HG02623 (cell line): ENCODE data around the gene EGFLAM.

Experiments used
- ATAC-seq: cut with Tn5 transposase; IDR thresholded peaks from one replicate; pipeline ENCODE4 v1.9.1; 2021; ENCODE audit warnings: moderate library complexity; ENCODE audit not compliant: unreplicated experiment

EGFLAM gene

DNA sequence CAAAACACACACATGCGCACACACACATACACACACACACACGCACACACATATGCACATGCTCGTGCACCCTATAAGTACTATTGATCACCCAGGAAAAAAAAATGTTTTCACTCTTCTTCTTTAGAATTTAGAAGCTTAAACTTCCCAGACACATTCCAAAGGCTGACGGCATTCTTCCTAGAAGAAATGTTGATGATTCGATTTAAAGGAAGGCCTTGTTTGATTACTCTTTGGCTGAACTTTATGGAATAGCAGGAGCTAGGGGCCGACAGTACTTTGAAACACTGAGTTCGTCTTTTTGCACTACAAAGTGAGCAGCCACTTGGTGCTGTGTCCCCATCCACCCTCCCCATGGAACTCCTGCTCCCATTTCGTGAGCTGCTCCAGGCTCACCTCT lies 113.2 kb downstream of the EGFLAM start:
- no peak for ATAC-seq

DNA sequence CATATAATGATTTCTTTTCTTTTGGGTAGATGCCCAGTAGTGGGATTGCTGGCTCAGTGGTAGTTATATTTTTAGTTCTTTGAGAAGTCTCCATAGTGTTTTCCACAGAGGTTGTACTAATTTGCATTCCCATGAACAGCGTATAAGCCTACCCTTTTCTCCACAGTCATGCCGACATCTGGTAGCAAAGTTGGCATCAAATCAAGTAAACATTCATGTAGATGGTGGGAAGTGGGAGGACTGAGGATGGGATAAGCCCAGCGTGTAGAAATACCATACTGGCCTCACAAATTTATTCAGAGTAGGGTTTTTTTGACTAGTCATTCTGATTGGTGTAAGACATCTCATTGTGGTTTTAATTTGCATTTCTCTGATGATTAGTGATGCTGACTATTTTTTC lies 115.4 kb downstream of the EGFLAM start:
- ATAC-seq = no peak

- ATAC-seq = no peak
Observed at GRCh38 chr5:38375423-38375822, 117.1 kb downstream of the EGFLAM start.

GRCh38 chr5:38376404-38376803 lies 118.0 kb downstream of the EGFLAM start:
- no peak for ATAC-seq

- ATAC-seq = no peak
Observed at GRCh38 chr5:38378579-38378978, 120.2 kb downstream of the EGFLAM start.

- ATAC-seq = no peak
Observed at GRCh38 chr5:38379350-38379937, 121.1 kb downstream of the EGFLAM start.

DNA sequence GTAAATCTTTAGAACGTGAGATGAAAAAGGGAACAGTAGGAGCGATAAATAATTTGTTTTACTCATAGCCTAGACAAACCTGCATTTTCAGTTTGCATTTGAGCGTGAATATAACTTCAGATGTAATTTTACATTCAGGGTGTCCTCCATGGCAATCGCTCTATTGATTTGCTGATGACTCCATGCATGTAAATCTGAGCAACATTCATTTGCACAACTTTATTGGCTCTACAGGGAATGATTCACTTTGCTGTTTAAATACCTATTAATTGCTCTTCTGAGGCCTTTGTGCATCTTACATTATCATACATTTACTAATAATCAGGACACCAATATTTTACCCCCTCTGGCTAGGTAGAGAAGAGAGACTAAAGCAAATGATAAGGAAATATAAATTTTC lies 122.2 kb downstream of the EGFLAM start:
- no peak for ATAC-seq

GRCh38 chr5:38381361-38381760 lies 123.0 kb downstream of the EGFLAM start:
- ATAC-seq = no peak

GRCh38 chr5:38382898-38383297 lies 124.5 kb downstream of the EGFLAM start:
- ATAC-seq = peak; percentile 98

GRCh38 chr5:38383701-38384100 lies 125.3 kb downstream of the EGFLAM start:
- ATAC-seq = no peak

- ATAC-seq = no peak
Observed at GRCh38 chr5:38384396-38384795, 126.0 kb downstream of the EGFLAM start.

DNA sequence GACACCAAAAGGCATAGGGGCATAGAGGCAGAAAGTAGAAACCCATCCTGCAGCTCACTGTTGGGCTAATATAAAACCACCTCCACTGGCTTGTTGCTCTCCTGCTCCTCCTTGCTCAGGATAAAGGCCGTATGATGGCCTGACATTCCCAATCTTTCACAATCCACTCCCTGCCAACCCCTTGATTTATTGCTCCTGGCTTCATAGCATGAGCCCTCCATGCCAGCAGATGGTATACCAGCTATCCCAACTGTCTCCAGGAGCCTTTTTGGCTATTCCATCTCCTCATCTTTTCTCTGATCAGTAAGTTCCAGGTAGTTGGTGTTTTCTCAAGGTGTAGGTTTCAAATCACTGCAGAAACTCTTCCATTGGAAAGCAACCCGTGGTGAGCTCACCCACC lies 128.8 kb downstream of the EGFLAM start:
- no peak for ATAC-seq

- ATAC-seq = no peak
Observed at GRCh38 chr5:38393636-38394035, 135.3 kb downstream of the EGFLAM start.

GRCh38 chr5:38396766-38397165 lies 138.4 kb downstream of the EGFLAM start:
- no peak for ATAC-seq

GRCh38 chr5:38400365-38400764 lies 142.0 kb downstream of the EGFLAM start:
- no peak for ATAC-seq

DNA sequence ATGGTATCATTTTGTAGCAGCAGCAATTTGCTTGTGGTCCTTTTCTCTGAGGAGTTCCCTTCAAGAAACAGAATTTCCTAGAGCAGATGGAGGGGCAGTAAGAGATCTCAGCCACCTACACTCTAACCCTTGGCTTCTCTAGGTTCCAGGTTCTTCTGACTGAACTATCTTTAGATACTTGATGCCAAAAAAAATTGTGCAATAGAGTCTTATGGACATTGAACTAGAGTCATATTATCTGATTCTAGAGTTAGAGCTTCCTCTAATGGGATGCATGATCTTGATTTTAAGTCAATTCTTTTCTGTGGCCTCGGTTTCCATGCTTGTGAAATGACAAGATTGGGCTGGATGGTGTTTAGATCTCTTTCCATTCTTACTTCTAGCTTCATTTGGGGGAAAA lies 142.8 kb downstream of the EGFLAM start:
- ATAC-seq = no peak

DNA sequence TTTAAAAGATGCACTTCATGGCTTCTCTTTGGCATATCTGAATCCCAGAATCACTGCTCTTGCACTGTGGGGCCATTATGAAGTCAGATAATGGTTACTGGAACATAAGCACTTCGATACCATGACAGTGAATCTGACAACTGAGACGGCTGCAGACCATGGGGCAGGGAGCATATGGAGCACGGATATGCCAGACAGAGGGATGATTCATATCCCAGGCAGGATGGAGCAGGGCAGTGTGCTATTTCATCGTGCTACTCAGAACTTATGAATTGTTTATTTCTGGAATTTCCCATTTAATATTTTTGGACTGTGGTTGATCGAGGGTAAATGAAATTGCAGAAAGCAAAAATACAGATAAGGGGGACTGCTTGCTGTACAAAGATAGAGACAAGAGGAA lies 145.0 kb downstream of the EGFLAM start:
- no peak for ATAC-seq

GRCh38 chr5:38403877-38404635 lies 145.7 kb downstream of the EGFLAM start:
- ATAC-seq = no peak

DNA sequence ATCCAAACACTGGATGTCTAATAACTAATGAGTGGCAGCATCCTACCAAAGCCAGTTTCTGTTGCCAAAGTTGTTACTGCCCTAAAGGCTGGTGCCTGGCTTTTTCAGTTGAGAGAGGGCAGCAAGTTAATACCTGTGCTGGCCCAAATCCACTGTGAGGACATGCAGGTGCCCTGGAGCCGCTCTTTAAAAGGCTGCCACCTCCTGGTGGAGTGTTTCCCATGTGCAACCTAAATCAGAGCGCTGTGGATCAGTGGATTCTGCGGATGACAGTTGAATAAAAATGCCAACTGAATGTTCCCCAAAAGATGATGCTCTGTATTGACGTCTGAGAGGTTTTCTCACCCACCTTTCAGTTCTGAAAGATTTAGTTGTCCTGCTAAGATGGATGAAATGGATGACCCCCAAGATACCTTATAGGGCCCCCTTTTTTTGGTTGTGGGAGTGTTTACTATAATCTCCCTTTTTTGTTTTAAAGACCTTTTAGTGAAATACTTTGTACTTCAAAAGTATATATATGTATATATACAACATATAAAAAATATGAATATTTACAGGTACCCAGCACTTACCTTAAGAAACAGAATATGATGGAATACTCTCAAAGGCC lies 146.4 kb downstream of the EGFLAM start:
- ATAC-seq = no peak

GRCh38 chr5:38408446-38409198 lies 150.3 kb downstream of the EGFLAM start:
- ATAC-seq = no peak

- no peak for ATAC-seq
Observed at GRCh38 chr5:38410304-38410990, 152.1 kb downstream of the EGFLAM start.
